ENCODE results near the gene SLC22A23. TPM values are rescaled to one million over a fixed set of nuclear protein-coding genes. Genes with fewer than 3 reads are reported as not detected.

SLC22A23 gene
- total and polyA plus RNA-seq, 2 of the 4 experiments (the other 2 are of a cell fraction) = 0.72 to 1.6 TPM

- intact Hi-C loops (cut with micrococcal nuclease) = no loop called here
- CTCF ChIA-PET = interaction anchor here (0.6 kb wide), 1 partner anchor 412 kb away, joined by 4 read pairs; no protein-coding TSS in a partner anchor
- TF ChIP-seq CTCF (conservative IDR thresholded peaks at IDR 0.05; ENCODE audit: low read depth, low read length) (no peak), SMC3 (IDR thresholded peaks at IDR 0.05; ENCODE audit: low read depth, low read length) (no peak), MAZ (IDR thresholded peaks at IDR 0.05; ENCODE audit: borderline replicate concordance, low read depth, low read length) (no peak), FOS (IDR thresholded peaks at IDR 0.05; ENCODE audit: low read depth, low read length) (no peak), USF2 (IDR thresholded peaks at IDR 0.05; ENCODE audit: low read depth, low read length) (no peak), CEBPB (IDR thresholded peaks at IDR 0.05; ENCODE audit: low read depth, low read length) (no peak), CHD1 (IDR thresholded peaks at IDR 0.05; ENCODE audit: low read depth, low read length) (no peak), ELK1 (IDR thresholded peaks at IDR 0.05; ENCODE audit: borderline replicate concordance, low read depth, low read length) (no peak), RFX5 (IDR thresholded peaks at IDR 0.05; ENCODE audit: low read depth, low read length) (no peak), NFE2L2 (IDR thresholded peaks at IDR 0.05; ENCODE audit: low read depth, low read length) (no peak), POLR2A (IDR thresholded peaks at IDR 0.05; ENCODE audit: low read depth, low read length) (no peak), RAD21 (IDR thresholded peaks at IDR 0.05; ENCODE audit: low read length) (no peak), BHLHE40 (IDR thresholded peaks at IDR 0.05; ENCODE audit: low read depth, low read length) (no peak), RCOR1 (IDR thresholded peaks at IDR 0.05; ENCODE audit: insufficient replicate concordance, low read length) (no peak), MXI1 (IDR thresholded peaks at IDR 0.05; ENCODE audit: borderline replicate concordance, low read depth, low read length) (no peak), MAFK (IDR thresholded peaks at IDR 0.05; ENCODE audit: low read depth, low read length) (no peak)
These were observed 126.7 kb downstream of the SLC22A23 start for GRCh38 chr6:3330199-3330598.

More at GRCh38 chr6:3330199-3330598, 126.7 kb downstream of the SLC22A23 start:
- H3K9ac ChIP-seq (ENCODE audit: low read depth, low read length) = no peak overlapping the region
- no TSS peak for BruUV-seq (replicated peaks)
- POLR2A ChIA-PET (ENCODE audit: unreplicated experiment) = no interaction called here
- H3K4me1 ChIP-seq (ENCODE audit: control insufficient read depth, insufficient read depth, low read length) = no peaks in the 10 kb centered on the region; the same call in 1 of the 2 replicates
- H3K4ac ChIP-seq (ENCODE audit: low read depth, low read length) = no peak overlapping the region
- no peak overlapping the region for H3K4me3 ChIP-seq (ENCODE audit: insufficient read depth, low read depth, low read length)
- no peak overlapping the region for H4K91ac ChIP-seq (ENCODE audit: insufficient read depth, low read depth, low read length)
- no peak overlapping the region for H3K4me2 ChIP-seq (ENCODE audit: low read depth, low read length)
- H2BK120ac ChIP-seq (ENCODE audit: low read depth, low read length) = no peak overlapping the region
- ATAC-seq (ENCODE audit: low read depth) (no peak), DNase-seq (no peak)
- no peak overlapping the region for H2AK5ac ChIP-seq (ENCODE audit: low read depth, low read length)
- no peak overlapping the region for H2AFZ ChIP-seq (replicated peaks; ENCODE audit: low read length, poor library complexity)
- H2AK9ac ChIP-seq (replicated peaks; ENCODE audit: low read depth, low read length, poor library complexity) = no peak overlapping the region
- H3K9me1 ChIP-seq (ENCODE audit: insufficient read depth, low read length) = no peaks in the 10 kb centered on the region
- H2BK5ac ChIP-seq (ENCODE audit: low read depth, low read length, poor library complexity, severe bottlenecking) = no peak overlapping the region
- dilution Hi-C loops (cut with HindIII; ENCODE audit: low sequenced_read_pairs, unreplicated experiment) = no loop called here
- H3K23ac ChIP-seq (ENCODE audit: low read depth, low read length) = no peak overlapping the region
- no peak overlapping the region for H4K8ac ChIP-seq (ENCODE audit: low read depth in 2 of 2, low read length in 2 of 2)
- H3K56ac ChIP-seq (ENCODE audit: extremely low read depth, insufficient read depth, low read length) = no peak overlapping the region
- H3K27me3 ChIP-seq (ENCODE audit: control insufficient read depth, insufficient read depth, low read length) = peaks cover 20% of the 10 kb centered on the region
- no peak overlapping the region for H3K14ac ChIP-seq (replicated peaks; ENCODE audit: low read depth, low read length)
- H3K79me1 ChIP-seq (ENCODE audit: low read depth in 1 of 2, low read length in 2 of 2) = no peaks in the 10 kb centered on the region
- WGBS, 2 experiments (ENCODE audit: extremely low coverage in 2 of 2, insufficient read length in 1 of 2) = no CpG with 5 or more reads among the region's 6 CpGs
- no peak overlapping the region for H2BK15ac ChIP-seq (ENCODE audit: low read depth, low read length)
- no peak overlapping the region for H2BK20ac ChIP-seq (ENCODE audit: low read depth, low read length)
- no peaks in the 10 kb centered on the region for H3K9me3 ChIP-seq (ENCODE audit: control insufficient read depth, insufficient read depth, low read length)
- H3K36me3 ChIP-seq (ENCODE audit: control insufficient read depth, insufficient read depth, low read length) = no peaks in the 10 kb centered on the region
- H3K27ac ChIP-seq (ENCODE audit: insufficient read depth, low read length) = no peak overlapping the region
- in situ Hi-C loops (cut with MboI; ENCODE audit: low sequenced_read_pairs) = no loop called here
- no peak overlapping the region for H3K18ac ChIP-seq (ENCODE audit: low read depth, low read length)
- no peaks in the 10 kb centered on the region for H4K20me1 ChIP-seq (ENCODE audit: insufficient read depth, low read length)
- H4K5ac ChIP-seq (ENCODE audit: low read depth, low read length) = no peak overlapping the region
